Hematopoietic multipotent progenitor cell treated with erythropoietin and hydrocortisone succinate and interleukin-3 and kit ligand, for 17 days (in vitro differentiated cells): ENCODE results near the gene NEU3.
A peak's percentile ranks its signal among the peaks of the same experiment; 100 is the strongest.
"Not testable (repeated sequence)": the region's sequence is repeated elsewhere in the genome, so short reads cannot be mapped to it uniquely, and the experiment has no call there.

Experiments used
- DNase-seq: peaks from one replicate; pipeline ENCODE4 v3.0.0-alpha.2; 2015; ENCODE audit warnings: low spot score

The NEU3 gene

DNA sequence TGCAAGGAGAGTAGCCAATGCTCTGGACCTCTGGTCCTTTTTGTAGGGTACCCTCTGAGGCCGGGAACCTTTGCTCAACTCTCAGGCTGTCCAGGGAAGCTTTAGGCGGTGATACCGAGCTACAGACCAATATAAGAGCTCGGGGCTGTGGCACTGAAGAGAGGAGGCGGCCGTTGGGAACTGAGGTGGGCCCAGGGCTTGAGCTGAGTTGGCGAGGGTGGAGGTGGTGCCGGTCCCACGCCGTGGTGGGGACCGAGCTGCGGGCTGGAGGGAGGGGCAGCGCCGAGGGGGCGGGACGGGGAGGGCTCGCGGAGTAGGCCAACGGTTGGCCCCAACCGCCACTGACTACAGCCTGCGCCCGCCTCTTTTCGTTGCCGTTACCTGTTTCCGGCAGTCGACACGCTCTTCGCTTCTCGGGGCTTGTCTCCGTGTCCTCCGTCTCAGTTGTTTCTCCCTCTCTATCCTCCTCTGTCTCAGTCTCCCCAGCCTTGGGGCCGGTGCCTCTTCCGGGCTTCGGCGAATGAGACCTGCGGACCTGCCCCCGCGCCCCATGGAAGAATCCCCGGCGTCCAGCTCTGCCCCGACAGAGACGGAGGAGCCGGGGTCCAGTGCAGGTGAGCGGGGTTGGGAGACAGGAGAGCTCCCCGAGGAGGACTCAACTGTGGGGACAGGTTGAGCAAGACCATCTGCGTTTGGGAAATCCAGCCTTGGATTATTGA lies at the start of gene NEU3:
NEU3 (plus strand) TSS at position 393 of the 719 bp plus-strand sequence; CDS start at position 521, 128 bp downstream.
- DNase-seq = peak; percentile 54

DNA sequence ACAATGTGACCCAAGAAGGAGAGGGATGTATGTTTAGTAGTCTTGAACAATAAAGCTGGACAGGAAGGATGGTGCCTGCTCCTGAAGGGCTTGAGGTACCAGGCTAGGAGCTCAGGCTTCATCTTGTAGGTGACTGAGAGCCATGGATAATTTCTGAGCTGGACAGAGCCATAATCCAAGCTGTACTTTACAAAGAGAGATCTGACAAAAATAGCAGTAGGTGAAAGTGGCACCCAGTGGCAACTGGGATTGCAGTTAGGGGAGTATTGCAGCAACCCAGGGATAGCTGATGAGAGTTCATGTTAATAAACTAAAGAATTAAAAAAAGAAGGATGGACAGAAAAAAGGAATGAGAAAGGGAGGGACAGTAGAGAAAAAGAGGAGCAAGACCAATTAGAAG lies 47.2 kb upstream of the NEU3 start:
- DNase-seq = no peak

DNA sequence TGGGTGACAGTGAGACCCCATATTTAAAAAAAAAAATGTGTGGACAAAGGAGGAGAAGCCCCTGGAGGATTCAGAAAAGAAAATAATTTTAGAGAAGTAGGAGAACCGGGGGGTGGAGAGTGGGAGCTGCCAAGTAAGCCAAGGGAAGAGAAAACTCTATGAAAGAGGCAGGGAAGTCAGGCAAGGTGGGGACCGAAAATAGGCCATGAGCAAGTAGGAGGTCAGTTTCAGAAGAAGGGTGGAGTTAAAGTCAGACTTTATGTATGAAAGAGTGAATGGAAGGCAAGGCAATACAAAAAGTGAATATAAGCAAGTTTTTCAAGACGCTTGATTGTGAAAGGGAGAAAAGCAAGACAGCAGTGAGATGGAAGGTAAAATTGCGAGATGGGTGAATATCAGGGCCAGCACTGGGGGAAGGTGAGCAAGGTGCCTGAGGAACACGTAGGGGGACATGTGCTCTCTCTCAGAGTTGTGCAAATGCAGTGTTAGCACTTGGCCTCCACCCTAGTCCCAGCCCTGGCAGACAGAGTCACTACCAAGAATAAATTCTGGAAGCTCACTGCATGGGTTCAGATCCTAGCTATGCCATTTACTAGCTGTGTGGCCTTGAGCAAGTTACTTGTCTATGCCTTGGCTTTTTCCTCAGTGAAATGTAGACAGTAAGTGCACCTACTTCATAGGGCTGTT lies 46.5 kb upstream of the NEU3 start:
- DNase-seq = no peak

GRCh38 chr11:74948546-74948897 lies 40.2 kb upstream of the NEU3 start:
- DNase-seq = no peak

DNA sequence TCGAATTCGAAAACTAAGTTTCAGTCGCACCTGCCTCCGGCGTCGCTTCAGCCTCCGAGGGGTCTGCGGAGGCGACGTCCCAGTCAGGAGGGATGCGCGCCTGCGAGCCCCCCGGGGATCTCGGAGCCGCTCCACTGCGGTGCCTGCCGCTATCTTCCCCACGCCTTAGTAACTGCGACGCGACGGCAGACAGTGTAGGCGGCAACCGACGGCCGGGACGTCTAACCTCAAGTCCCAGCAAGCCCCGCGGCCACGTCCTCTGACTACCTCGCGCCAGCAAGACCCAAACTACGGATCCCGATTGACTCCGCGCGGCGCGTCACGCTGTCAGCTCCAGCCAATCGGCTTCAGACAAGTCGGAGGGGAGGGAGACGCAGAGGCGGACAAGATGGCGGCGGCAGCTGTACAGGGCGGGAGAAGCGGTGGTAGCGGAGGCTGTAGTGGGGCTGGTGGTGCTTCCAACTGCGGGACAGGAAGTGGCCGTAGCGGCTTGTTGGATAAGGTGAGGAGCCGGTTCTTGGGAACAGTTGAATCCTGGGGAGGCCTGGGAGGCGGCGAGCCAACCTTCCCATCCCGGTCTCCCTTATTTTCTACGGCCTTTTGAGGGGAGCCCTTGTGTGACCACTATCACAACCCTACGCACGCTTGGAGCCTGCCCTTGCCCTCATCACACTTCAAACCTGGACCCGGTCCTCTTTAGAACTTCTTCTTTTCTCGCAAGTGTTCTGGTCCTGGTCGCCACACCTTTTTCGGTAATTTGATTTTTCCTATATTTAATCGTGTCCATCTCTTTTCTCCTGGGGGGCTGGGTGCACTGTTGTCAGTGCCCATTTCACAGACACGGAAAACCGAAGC lies 39.6 kb upstream of the NEU3 start, which contains the start of the genes SPCS2 and XRRA1:
SPCS2 (plus strand) TSS at position 369 of the 855 bp plus-strand sequence; CDS start at position 389, 20 bp downstream.
XRRA1 (minus strand) TSS at position 194 of the 855 bp plus-strand sequence. CDS start 8,213 bp downstream, outside the sequence.
- peak; percentile 95 for DNase-seq

DNA sequence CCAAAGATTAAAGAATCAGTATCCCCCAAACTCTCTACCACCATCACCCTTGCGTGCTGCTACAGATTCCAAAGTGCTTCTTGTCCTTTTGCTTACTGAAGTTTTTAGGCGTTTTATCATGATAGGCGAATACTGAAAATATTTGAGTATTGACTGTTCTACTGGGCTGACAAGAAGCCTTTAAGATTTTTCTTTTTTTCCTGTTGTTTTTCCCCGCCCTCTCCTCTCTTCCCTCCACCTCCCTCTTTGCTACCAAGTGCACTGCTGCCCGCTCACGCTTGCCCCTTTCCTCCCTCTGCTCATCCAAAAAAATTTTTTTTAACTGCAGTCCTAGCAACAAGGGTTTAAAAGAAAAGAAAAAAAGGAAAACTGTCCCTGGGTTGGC lies 39.0 kb upstream of the NEU3 start:
- DNase-seq = no peak

- DNase-seq = no peak
These were observed 38.3 kb upstream of the NEU3 start for GRCh38 chr11:74950374-74950969.

- DNase-seq = no peak
These were observed 37.5 kb upstream of the NEU3 start for GRCh38 chr11:74951226-74951625.

DNA sequence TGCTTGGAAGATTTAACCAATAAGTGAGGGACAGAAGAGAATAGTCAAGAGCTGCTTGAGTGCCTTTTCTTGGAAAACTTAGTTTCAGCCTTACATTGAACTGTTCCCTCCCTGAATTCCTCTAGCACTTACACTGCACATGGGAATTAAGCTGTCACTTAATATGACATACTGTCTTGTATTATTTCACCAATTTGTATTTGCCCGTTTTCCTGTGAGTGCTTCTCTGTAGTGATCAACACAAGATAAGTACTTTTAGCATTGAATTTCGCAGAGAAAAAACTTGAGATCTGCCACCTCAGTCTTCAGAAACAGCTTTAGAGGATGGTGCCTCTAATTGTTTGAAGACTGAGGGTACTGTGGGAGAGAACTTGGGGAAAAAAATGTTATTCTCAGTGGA lies 36.0 kb upstream of the NEU3 start:
- no peak for DNase-seq

GRCh38 chr11:74953451-74953850 lies 35.3 kb upstream of the NEU3 start:
- DNase-seq = no peak

DNA sequence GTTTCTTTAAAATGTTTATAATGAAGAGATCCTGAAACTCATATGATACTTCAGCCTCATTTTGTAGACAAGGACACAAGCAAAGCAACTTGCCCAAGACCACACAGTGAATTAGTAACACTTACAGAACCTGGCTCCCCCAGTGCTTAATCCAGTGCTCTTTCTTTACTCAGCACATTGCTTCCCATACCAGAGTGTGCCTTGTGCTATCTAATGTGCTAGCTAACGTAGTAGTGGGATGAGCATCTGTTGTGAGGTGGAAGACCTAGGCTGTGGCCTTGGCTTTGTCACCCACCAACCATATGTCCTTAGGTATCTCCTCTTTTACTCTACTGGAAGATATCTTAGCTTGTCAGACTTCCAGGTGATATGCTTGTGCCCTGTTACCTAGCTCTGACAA lies 34.5 kb upstream of the NEU3 start:
- no peak for DNase-seq

DNA sequence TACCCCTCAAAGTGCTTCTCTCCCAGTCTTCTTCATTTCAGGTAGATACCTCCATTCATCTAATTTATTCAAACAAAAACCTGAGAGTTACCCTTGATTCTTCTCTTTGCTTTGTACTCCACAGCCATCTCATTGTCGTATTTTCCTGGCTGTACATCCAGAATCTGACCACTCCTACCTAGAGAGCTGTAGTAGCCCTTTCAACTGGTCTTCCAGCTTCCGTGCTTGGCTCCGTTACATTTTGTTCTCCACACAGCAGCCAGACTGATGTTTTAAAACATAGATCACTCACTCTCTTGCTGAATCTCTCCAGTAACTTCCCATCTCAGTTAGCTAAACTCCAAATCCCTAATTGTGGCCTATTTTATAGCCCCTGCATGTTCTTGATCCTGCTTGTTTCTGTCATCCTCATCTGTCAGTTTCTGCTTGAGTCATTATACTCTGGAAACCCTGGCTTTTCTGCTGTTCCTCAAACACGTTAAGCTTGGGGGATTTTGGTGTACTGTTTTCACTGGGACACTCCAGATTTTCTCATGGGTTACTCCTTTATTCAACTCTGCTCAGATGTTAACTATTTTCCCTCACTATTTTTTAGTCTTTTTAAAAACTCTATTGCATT lies 32.2 kb upstream of the NEU3 start:
- no peak for DNase-seq

GRCh38 chr11:74957937-74958629 lies 30.6 kb upstream of the NEU3 start:
- no peak for DNase-seq

DNA sequence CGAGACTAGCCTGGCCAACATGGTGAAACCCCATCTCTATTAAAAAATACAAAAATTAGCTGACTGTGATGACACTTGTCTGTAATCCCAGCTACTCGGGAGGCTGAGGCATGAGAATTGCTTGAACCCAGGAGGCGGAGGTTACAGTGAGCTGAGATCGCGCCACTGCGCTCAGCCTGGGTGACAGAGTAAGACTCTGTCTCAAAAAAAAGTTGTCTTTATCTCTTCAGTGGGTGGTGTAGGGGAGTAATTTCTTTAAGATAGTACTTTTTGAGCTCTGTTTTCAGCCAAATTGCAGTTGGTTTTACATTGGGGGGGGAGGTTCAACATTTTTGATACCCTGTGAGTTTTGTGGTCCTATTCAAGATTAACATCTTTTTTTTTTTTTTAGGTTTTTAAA lies 28.6 kb upstream of the NEU3 start:
- DNase-seq = not testable (repeated sequence)

GRCh38 chr11:74966651-74967050 lies 22.1 kb upstream of the NEU3 start:
- DNase-seq = no peak

GRCh38 chr11:74970852-74971395 lies 17.8 kb upstream of the NEU3 start:
- no peak for DNase-seq

DNA sequence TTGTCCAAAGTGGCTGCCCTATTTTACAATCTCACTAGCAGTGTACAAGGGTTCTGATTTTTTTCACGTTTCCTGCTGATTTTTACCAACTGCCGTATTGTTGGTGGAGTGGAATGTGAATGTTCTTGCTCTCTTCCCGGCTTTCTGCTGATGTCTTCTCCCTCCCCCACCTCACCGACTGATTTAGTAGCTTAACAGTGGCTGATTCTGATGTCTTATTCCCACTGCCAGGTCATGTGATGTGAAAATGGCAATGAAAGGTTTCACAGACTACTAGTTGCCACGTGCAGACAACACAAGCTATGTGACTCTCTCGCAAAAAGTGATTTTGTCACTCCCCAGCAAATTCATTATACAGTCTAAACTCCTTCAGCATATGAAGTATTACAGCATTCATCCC lies 17.3 kb upstream of the NEU3 start:
- no peak for DNase-seq

GRCh38 chr11:74978041-74978440 lies 10.7 kb upstream of the NEU3 start:
- DNase-seq = no peak

DNA sequence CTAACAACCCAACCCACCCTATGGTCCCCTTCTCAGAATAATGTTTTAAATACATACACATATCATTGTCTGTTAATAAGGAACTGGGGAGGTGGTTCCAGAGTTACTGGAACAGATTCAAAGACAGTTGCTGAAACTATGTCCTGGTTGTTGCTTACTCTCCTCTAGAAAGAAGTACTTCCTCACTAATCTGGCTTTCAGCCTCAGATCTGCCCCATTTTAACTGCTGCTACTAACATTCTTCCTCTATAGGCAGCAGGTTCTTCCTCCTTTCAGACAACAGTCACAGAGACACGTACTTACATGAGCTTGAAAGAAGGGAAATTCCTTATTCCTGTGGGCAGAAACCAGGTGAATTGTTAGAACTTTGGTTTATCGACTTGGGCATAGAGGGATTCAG lies 8.1 kb upstream of the NEU3 start:
- no peak for DNase-seq

DNA sequence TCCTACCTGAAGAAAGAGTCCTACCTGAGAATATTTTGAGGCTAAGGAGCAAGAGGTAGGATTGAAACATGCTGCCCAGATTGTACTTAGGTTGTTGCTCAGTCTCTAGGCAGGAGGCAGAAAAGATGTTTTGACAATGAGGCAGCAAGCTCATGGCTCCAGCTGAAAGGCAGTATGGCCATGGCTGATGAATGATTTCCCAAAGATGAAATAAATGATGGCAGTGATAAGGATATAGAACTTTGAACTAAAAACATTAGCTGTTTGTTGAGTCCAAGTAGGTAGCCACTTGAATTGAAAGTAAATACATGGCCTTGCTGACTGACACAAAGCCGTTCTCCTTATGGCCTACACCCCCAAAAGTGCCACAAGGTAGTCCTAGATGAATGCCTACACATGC lies 6.8 kb upstream of the NEU3 start:
- no peak for DNase-seq

DNA sequence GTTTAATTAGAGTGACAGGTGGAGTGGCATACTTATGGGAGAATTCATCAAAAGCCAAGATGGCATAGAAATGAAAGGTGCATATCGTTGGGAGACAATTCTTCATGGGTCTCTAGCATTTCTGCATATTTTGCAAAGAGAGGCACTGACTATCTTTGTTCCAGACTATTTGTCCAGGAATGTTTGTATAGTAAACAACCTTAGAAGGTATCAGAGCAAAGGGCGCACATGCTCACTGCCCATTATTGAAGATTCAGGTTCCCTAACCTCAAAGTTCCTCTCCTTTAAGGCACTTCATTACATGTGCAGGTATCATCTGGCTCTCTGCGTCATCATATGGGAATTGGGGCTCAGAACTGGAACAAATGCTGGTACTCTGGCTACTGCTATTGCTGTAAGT lies 4.7 kb upstream of the NEU3 start:
- no peak for DNase-seq
